Pancreas (tissue), 10 donors: ENCODE results near the gene C16orf86. TPM values are rescaled to one million over a fixed set of nuclear protein-coding genes. Genes with fewer than 3 reads are reported as not detected.

Experiments used
- ATAC-seq, 4 donors: fragments of 200-7000 bp; cut with Tn5 transposase; one replicate each; pipeline versions ENCODE4 v1.8.0 to v1.9.1; 2020; ENCODE audit warnings: mild to moderate bottlenecking in 4 of 4, moderate library complexity in 4 of 4
- DNase-seq, 6 donors: peaks; one replicate each; pipeline ENCODE4 v3.0.0-alpha.2; 2020
- FAIRE-seq: peaks from 2 replicates; lab custom pipeline; 2012; peaks lifted over from hg19 to GRCh38; lab: Jason Lieb, UNC
- H3K27ac ChIP-seq, 4 donors: fragments of 200-600 bp; sonication (generic); 1 replicate in 3 of 4; 2 replicates in 1 of 4; pipeline versions ENCODE4 v1.5.0 to v1.8.0; 2020
- H3K27me3 ChIP-seq, 4 donors: fragments of 200-600 bp; one replicate each; pipeline ENCODE4 v1.8.0; 2021
- H3K36me3 ChIP-seq, 3 donors: fragments of 200-600 bp; sonication (generic) in 1 of 3; one replicate each; pipeline versions ENCODE4 v1.5.0 to v1.8.0; 2020 to 2021
- H3K4me1 ChIP-seq, 3 donors: fragments of 200-600 bp; one replicate each; pipeline ENCODE4 v1.8.0; 2021
- H3K4me3 ChIP-seq, 4 donors: fragments of 200-600 bp; sonication (generic) in 2 of 4; one replicate each; pipeline versions ENCODE4 v1.5.0 to v1.8.0; 2020 to 2021
- H3K9me3 ChIP-seq, 4 donors: fragments of 200-600 bp; one replicate each; pipeline ENCODE4 v1.8.0; 2021
- CTCF ChIP-seq, 4 donors: fragments of 200-600 bp; sonication (generic) in 3 of 4; IDR thresholded peaks; one replicate each; pipeline versions ENCODE4 v1.5.0 to v1.8.0; 2021; ENCODE audit warnings: antibody characterized with exemption in 4 of 4
- WGBS, 2 donors: extraction: QIAGEN DNeasy Blood & Tissue Kit; methylation state at CpG; one replicate each; pipeline ENCODE4 v1.1.7; 2013; 5-methylcytosine and 5-hydroxymethylcytosine counted together
- intact Hi-C, 3 donors: fragments of 100-400 bp; cut with DNase I; formaldehyde crosslinking; loops; one replicate each; pipeline versions ENCODE4 v1.11.1 to v1.14.2; 2022
- polyA plus RNA-seq, 2 donors: library from polyadenylated mRNA; stranded (reverse); fragments of 200-250 nt; gene quantifications; one replicate each; pipeline ENCODE4 v1.2.3, GENCODE V29; 2013
- total RNA-seq, 6 donors: library from RNA; stranded (reverse); fragmentation: NEBNext Ultra II Directional in 4 of 6; extraction: Animal tissue kit (Norgen Biotek cat#: 25700) in 4 of 6; gene quantifications; one replicate each; pipeline versions ENCODE4 v1.2.1 to v1.2.4, GENCODE V29; 2021 to 2023
- donor health status: healthy with polysubstance abuse.
- donor health status: DM: no; HTN: no; CAD: no; lungs with moderate emphysema.
- donor health status: DM: no; HTN: no; CAD: no.
- donor health status: control.
- donor health status: control.
- donor health status: Bipolar disorder and iron deficiency.
- donor health status: DM: yes; HTN: yes; CAD: no.
- donor health status: DM: no; HTN: no; CAD: no.
- donor health status: DM: no; HTN: no; CAD: no.
- donor health status: DM: yes; HTN: yes; CAD: no.

C16orf86 gene
- total and polyA plus RNA-seq, 8 donors = 1.4 to 7.6 (median 3.2) TPM

DNA sequence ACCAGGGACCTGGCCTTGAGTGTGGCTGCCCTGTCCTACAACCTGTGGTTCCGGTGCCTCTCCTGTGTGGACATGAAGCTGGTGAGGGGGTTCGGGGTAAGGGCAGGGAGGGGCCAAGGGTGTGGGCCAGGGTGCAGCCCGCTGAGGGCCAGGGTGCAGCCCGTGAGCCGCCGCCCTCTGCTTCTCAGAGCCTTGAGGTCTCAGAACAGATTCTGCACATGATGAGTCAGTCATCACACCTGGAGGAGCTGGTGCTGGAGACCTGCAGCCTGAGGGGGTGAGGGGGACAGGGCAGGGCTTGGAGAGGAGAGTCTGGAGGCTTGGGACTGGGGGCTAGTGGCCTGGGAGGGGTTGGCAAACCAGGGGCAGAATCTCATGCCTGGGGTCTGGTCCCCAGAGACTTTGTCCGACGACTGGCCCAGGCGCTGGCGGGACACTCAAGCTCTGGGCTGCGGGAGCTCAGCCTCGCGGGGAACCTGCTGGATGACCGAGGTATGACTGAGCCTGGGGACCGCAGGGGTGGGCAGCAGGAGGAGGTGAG lies 19.4 kb upstream of the C16orf86 start:
- no peak for ATAC-seq

GRCh38 chr16:67647681-67648080 lies 18.9 kb upstream of the C16orf86 start:
- Histone ChIP-seq H3K4me1 (no peaks in the 10 kb centered on the region), H3K36me3 (no peaks in the 10 kb centered on the region), H3K9me3 (no peaks in the 10 kb centered on the region), H3K4me3 (no peak overlapping the region), H3K27ac (no peak overlapping the region), H3K27me3 (peaks cover 0 to 7% (median 0%) of the 10 kb centered on the region in 4 donors)
- DNase-seq = peak in 1 of 6 donors; percentile 49
- FAIRE-seq = no peak
- intact Hi-C loops = no loop called here
- TF ChIP-seq CTCF (IDR thresholded peaks at IDR 0.05) = no peak
- ATAC-seq = no peak
- WGBS, 2 donors = 65 to 78% methylated on average over 9 to 13 of the region's 13 CpGs

More for the DNA sequence above, 19.4 kb upstream of the C16orf86 start:
- FAIRE-seq = no peak
- no peak overlapping the region for H3K4me3 ChIP-seq
- TF ChIP-seq CTCF (IDR thresholded peaks at IDR 0.05) = no peak
- no peaks in the 10 kb centered on the region for H3K4me1 ChIP-seq
- H3K36me3 ChIP-seq = no peaks in the 10 kb centered on the region
- intact Hi-C loops = no loop called here
- H3K27ac ChIP-seq = no peak overlapping the region
- H3K9me3 ChIP-seq = no peaks in the 10 kb centered on the region
- peaks cover 0 to 7% (median 0%) of the 10 kb centered on the region in 4 donors for H3K27me3 ChIP-seq
- DNase-seq = peak in 1 of 6 donors; percentile 62
- WGBS, 2 donors = 62 to 78% methylated on average over 15 of the region's 15 CpGs

DNA sequence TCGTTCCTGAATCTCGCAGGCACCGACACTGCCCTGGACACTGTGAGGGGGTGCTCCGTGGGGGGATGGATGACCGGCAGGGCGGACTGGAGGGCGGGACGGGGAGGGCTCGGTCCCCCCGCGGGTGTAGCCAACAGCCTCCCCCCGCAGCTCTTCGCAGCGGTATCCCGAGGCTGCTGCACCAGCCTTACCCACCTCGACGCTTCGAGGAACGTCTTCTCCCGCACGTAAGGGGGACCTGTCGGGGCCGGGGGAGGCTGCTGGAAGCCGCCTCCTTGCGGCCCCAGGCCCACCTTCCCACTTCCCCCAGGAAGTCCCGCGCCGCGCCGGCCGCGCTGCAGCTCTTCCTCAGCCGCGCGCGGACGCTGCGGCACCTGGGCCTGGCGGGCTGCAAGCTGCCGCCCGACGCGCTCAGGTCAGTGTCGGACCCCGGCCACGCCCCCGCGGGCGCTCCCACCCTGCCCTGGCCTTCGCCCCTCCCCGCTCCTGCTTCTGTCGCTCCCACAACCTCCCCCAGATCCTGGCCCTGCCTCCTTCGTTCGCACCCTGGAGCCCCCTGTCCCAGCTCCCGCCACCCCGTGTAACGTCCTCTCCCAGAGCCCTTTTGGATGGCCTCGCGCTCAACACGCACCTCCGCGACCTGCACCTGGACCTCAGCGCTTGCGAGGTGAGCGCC lies 18.4 kb upstream of the C16orf86 start:
- intact Hi-C loops = no loop called here
- ATAC-seq (no peak), DNase-seq (peak in 3 of 6 donors; percentile 18 to 67 (median 50)), FAIRE-seq (no peak)
- no peaks in the 10 kb centered on the region for H3K36me3 ChIP-seq
- WGBS, 2 donors = 14 to 21% methylated on average over 46 to 65 of the region's 65 CpGs
- H3K27me3 ChIP-seq = peaks cover 0 to 7% (median 0%) of the 10 kb centered on the region in 4 donors
- H3K9me3 ChIP-seq = no peaks in the 10 kb centered on the region
- no peak overlapping the region for H3K4me3 ChIP-seq
- peaks cover 0 to 2% (median 2%) of the 10 kb centered on the region in 3 donors for H3K4me1 ChIP-seq
- no peak for TF ChIP-seq CTCF (IDR thresholded peaks at IDR 0.05)
- H3K27ac ChIP-seq = no peak overlapping the region

- DNase-seq = peak in 3 of 6 donors; percentile 16 to 65 (median 53)
- WGBS, 2 donors = 45 to 46% methylated on average over 35 of the region's 35 CpGs
- Histone ChIP-seq H3K4me3 (no peak overlapping the region), H3K9me3 (no peaks in the 10 kb centered on the region), H3K27me3 (peaks cover 0 to 7% (median 0%) of the 10 kb centered on the region in 4 donors), H3K36me3 (no peaks in the 10 kb centered on the region), H3K27ac (no peak overlapping the region), H3K4me1 (peaks cover 0 to 8% (median 6%) of the 10 kb centered on the region in 3 donors)
- FAIRE-seq = no peak
- intact Hi-C loops = no loop called here
- TF ChIP-seq CTCF (IDR thresholded peaks at IDR 0.05) = no peak
- ATAC-seq = no peak
Measured at GRCh38 chr16:67648764-67649407, 17.7 kb upstream of the C16orf86 start.
